GM03348 (cell line): Measurements from ENCODE around the gene FOLR1.

Experiments used
- DNase-seq: peaks from one replicate; pipeline ENCODE4 v3.0.0; 2012; ENCODE audit warnings: low spot score

FOLR1 gene

DNA sequence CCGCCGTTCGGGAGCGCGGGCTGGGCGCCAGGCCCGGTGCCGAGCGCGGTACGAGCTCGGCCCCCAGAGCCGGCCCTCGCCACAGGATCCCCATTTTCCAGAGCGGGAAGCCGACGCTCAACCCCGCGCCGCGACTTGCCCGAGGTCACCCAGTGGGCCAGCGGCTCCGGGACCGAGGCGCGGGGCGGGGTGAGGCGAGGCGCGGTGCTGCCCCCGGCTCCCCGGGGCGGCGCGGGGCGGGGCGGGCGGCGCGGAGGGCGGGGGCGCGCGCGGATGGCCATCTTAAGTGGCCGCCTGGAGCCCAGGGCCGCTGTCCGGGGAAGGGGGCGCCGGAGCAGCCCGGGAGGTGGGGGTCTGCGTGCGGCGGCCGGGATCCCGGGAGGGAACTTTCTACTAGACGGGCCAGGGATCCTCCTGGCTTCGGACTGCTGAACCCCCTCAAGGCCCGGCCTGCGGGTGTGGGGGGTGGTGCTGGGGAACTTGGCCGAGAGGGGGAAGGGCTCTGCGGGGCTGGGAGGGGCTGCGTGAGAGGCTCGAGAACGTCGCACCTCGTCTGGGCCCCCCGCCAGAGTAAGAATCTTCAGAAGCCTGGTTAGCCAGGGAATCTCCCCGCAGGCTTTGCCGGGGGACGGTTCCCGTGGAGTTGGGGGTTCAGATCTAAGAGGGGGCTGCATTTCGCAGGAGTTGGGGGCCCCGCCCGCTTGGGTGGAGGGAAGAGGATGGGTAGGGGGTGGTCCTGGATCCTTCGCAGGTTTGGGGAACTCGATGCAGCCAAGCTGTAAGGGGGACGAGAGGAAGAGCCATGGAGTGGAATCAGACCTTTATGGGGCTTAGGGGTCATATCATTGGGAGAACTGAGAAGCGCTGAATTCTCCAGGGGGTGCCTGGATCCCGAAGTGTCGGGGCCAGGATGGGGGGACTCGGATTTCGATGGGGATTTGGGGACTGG lies 31.9 kb downstream of the FOLR1 start:
- peak; percentile 93 for DNase-seq

DNA sequence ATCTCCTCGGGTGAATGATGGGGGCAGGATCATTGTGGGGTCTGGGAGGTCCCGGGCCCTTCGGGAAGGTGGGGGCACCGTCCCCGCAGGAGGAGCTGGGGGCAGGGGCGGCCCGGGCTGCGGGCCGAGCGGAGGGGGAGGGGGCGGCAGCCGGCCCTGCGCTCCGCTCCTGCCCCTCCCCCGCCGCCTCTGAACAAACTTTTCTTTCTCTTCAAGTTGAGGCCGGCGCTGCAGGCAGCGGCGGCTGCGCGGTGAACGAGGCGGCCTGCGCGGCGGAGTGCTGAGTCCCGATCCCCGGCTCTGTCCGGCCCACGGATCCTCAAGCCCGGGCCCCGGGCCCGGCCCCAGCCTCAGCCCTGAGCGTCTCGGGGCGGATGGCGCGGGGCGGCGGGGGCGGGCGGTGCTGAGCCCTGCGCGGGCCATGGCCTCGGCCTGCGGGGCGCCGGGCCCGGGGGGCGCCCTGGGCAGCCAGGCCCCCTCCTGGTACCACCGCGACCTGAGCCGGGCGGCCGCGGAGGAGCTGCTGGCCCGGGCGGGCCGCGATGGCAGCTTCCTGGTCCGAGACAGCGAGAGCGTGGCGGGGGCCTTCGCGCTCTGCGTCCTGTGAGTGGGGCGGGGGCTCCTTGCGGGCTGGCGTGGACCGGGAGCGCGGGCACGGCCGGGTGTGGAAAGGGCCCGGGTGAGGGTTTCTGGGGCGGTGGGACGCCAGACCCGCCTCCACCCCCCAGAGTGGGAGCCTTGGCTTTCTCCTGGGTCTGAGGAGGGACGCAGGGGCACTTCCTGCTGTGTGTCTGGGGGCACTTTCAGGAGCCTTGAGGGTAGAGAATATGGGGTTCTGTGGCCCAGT lies 32.8 kb downstream of the FOLR1 start, which contains the start of gene INPPL1:
Gene INPPL1, plus strand, starts transcription at position 204 of the 847 bp plus-strand sequence. Its CDS starts 218 bp downstream, at position 422.
- peak; percentile 69 for DNase-seq

DNA sequence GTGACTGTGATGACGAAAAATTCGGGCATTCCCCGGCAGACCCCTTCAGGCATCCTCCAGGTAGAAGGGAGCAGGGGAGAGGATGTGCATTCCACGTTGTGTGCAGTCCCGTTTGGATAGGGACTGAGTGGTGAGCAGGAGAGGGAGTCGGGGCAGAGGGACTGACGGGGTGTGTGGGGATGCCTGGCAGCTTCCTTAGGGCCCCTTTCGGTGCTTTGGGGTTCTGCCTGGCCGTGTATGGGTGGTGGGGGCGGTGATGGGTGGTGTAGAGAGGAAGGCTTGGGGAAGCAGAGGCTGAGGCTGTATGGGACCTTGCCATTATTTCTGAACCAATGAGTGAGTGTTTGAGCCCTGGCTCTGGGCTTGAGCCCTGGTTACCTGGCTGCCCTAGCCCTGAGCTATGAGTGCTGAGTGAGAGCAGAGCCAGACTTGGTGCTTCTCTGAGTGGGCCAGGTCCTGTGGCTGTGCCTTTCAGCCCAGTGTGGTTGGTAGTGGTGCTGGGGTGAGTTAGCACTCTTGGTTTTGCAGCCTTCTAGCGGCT lies 33.5 kb downstream of the FOLR1 start:
- peak; percentile 32 for DNase-seq

DNA sequence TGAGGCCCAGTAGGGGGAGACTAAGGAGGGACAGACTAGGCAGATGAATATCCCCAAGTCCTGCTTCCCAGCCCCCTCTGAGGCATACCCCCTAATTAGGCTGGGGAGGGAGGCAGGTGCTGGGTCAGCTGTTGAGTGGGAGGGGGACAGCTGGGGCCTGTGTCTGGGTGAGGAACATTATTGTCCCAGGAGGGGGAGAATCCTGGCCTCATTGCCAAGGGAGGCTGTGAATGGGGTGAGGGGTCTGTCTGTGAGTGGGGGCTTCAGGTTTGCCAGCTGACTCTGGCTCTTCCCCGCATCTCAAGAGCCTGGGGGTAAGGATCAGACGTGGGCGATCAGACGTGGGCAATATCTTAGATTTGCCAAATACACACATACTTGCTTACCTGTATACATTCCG lies 34.8 kb downstream of the FOLR1 start:
- DNase-seq = no peak

DNA sequence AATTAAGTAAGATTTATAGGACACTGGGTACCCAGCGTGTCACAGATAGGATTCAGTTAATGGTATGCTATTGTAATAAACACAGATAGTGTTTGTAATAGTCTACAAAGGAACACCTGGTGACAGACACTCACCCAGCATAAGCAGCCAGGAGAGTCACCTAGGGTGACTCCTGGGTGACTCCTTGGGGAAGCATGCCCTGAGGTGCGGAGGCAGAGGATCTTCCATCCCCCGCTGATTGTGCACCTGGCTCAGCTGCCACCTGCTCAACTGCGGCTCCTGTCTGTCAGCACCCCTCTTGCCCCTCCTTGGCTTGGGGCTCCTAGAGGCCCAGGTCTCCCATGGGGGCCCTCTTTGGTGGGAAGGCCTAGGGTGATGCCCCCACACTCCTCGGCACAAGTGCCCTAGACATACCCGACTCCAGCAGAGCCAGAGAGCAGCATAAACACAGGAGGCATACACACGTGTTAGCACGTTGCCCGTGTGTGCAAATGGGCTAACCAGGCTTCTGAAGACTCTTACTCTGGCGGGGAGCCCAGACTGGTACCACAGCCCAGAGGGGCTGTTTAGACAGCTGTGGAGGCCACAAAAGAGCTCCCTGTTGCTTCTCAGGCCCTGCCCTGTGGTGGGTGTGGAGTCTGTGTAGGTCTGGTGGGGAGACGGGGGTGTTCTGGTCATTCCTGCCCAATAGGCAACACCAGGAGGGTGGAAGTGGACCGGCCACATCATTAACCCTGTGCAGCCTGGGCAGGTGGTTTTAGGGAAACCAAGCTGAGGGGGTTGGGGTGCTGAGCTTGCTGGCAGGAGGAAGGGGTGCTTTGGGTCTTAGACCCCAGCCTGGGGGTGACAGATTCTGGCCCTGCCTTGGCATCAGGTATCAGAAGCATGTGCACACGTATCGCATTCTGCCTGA lies 35.6 kb downstream of the FOLR1 start:
- DNase-seq = no peak

DNA sequence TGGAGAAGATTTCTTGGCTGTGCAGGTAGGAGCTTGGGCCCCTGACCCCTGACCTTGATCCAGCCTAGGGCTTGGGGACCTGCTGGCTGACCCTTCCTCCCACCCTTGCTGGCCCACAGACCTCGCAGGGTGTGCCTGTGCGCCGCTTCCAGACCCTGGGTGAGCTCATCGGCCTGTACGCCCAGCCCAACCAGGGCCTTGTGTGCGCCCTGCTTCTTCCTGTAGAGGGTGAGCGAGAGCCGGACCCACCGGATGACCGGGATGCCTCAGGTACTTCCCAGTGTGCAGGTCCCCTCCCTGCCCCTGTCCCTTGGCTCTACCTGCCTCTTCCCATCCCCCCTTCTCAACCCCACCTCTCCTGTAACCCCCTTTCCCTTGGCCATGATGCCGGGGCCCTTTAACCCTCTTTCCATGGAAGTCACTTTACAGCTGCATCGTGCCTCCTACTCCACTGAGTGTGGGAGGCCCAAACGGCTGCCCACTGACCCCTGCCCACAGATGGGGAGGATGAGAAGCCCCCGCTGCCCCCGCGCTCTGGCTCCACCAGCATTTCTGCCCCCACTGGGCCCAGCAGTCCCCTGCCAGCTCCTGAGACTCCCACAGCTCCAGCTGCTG lies 36.4 kb downstream of the FOLR1 start:
- no peak for DNase-seq

DNA sequence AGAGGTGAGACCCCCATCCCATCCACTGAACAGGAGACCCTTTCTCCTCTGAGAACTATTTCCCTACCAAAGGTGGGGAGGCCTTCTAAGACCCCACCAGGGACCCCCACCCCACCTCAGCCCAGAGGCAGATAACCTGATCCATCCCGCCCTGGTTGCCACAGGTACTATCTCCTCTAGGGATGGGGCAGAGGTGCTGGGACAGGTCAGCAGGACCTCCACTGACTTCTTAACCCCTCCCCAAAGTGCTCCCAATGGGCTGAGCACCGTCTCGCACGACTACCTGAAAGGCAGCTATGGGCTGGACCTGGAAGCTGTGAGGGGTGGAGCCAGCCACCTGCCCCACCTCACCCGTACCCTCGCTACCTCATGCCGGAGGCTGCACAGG lies 36.9 kb downstream of the FOLR1 start:
- no peak for DNase-seq

DNA sequence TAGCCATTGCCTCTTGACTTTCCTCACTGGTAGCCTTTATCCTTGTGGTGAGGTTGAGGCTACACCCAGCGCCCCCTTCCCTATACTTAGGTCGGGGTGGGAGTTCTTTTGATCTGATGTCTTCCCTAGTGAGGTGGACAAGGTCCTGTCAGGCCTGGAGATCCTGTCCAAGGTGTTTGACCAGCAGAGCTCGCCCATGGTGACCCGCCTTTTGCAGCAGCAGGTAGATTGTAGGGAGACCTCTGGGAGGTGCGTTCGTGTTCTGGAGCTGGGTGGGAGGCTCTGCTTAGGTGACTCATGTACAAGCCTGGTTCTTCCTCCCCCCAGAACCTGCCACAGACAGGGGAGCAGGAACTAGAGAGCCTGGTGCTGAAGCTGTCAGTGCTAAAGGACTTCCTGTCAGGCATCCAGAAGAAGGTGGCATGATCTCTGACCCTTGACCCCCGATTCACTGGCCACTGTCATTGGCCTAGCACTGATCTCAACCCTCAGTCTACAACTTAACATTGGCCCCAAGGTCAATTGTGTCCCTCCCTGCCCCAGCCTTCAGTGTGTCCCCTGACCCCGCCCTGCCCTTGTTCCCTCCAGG lies 37.5 kb downstream of the FOLR1 start:
- no peak for DNase-seq

DNA sequence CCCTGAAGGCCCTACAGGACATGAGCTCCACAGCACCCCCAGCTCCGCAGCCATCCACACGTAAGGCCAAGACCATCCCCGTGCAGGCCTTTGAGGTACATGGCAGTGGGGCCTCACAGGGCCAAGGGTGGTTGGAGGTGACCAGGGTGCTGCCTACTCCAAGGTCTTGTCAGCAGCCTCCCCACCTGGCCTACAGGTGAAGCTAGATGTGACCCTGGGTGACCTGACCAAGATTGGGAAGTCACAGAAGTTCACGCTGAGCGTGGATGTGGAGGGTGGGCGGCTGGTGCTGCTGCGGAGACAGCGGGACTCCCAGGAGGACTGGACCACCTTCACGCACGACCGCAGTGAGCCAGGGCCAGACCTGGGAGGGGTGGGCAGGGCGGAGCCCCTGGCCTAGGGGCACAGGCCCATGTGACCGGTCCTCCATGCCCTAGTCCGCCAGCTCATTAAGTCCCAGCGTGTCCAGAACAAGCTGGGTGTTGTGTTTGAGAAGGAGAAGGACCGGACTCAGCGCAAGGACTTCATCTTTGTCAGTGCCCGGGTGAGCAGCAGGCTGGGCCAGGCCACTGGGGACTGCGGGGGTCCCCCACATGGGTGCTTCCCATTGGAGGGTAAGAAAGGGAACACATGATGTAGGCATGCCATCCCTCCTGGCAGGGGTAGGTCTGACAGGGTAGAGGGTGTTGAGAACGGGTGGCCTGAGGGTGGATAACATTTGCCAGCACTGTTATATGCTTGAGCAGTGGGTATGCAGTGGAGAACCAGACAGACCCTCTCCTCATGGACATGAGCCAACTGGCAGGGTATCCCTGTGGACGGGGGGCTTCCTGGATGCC lies 38.2 kb downstream of the FOLR1 start:
- no peak for DNase-seq

DNA sequence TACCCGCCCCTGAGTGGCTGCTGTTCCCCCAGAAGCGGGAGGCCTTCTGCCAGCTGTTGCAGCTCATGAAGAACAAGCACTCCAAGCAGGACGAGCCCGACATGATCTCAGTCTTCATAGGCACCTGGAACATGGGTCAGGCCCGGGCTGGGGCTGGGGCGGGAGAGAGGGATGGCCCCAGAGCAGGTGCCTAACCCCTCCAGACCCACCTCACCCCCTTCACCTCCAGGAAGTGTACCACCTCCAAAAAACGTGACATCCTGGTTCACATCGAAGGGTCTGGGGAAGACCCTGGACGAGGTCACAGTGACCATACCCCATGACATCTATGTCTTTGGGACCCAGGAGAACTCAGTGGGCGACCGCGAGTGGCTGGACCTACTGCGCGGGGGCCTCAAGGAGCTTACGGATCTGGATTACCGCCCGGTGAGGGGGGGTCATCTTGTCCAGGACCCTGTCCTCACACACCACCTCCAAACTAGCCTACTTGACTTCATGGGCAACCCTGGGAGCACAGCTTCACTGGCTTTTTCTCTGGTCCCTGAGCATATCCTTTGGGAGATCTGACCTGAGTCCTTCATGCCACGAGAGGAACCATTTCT lies 38.9 kb downstream of the FOLR1 start:
- no peak for DNase-seq

DNA sequence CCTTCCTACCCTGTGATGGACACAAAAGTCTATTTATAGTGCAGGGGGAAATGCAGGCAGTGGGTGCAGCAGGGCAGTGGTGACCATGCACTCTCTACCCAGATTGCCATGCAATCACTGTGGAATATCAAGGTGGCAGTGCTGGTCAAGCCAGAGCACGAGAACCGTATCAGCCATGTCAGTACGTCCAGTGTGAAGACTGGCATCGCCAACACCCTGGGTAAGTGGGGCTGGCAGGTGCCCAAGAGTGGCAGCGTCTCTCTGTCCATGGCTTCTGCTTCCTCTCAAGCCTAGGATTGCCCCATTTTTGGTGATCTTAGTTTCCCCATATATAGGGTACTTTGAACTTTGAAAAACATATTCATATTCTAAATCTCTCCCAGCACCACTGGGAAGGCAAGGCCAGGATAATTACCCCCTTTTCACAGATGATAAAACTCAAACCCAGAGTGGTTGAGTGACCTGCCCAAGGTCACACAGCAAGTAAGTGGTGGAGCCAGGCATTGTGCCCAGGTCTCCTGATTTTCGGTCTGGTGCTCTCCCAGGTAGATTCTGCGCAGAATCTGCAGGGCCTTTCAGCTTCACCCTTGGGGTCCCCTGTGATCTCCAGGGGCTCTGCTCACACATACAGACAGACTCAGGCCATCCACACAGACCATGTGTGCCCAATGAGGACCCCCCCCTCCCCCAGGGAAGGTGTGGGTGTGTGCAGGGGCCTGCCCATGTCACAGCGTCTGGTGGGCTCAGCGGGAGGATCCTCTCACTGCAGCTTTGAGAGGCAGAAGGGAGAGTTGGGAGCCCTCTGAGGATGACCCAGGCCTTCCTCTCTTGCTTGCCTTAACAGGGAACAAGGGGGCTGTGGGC lies 39.7 kb downstream of the FOLR1 start:
- DNase-seq = no peak

DNA sequence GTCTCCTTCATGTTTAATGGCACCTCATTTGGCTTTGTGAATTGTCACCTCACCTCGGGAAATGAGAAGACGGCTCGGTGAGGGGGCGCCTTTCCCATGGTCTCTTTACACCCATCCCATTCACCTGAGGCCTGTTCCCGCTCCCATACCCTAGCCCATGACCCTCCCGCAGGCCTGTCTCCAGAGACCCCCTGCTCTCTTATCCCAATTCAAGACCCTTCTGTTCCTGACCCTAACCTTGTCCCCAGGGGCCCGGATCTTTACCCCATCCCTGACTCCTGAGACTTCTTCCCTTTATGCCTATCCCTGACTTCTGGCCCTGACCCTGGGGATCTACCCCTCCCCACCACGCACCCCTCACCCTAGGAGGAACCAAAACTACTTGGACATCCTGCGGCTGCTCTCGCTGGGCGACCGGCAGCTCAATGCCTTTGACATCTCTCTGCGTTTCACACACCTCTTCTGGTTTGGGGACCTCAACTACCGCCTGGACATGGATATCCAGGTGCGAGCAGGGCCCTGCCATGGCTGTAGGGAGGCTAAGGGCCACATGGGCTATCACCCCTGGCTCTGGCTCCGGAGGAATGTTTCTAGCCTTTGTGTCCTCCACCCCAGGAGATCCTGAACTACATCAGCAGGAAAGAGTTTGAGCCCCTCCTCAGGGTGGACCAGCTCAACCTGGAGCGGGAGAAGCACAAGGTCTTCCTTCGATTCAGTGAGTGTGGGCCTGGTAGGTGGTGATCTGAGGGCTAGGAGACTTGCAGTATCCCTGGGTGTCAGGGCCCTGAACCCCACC lies 40.5 kb downstream of the FOLR1 start:
- DNase-seq = no peak

DNA sequence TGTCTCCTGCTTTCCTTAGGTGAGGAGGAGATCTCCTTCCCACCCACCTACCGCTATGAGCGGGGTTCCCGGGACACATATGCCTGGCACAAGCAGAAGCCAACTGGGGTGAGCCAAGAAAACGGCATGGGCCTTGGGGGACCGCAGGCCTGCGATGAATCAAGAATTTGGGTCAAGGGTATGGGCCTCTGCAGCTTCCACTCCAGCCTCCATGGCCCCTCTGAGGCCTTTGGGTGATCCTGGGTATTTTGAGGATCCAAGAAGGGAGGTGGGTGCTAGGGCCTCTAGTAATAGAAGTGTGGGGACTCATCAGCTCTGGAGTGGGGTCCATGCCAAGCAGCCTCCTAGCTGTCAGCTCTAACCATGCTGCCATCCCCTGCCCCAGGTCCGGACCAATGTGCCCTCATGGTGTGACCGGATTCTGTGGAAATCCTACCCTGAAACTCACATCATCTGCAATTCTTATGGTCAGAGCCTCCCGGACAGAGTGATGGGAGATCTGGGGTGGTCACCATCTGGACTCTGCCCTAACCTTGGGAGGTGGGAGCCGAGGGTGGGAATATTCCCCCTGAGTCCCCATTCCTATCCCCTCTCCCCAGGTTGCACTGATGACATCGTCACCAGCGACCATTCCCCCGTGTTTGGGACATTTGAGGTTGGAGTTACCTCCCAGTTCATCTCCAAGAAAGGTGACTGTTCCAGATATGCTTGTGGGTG lies 41.3 kb downstream of the FOLR1 start:
- no peak for DNase-seq

DNA sequence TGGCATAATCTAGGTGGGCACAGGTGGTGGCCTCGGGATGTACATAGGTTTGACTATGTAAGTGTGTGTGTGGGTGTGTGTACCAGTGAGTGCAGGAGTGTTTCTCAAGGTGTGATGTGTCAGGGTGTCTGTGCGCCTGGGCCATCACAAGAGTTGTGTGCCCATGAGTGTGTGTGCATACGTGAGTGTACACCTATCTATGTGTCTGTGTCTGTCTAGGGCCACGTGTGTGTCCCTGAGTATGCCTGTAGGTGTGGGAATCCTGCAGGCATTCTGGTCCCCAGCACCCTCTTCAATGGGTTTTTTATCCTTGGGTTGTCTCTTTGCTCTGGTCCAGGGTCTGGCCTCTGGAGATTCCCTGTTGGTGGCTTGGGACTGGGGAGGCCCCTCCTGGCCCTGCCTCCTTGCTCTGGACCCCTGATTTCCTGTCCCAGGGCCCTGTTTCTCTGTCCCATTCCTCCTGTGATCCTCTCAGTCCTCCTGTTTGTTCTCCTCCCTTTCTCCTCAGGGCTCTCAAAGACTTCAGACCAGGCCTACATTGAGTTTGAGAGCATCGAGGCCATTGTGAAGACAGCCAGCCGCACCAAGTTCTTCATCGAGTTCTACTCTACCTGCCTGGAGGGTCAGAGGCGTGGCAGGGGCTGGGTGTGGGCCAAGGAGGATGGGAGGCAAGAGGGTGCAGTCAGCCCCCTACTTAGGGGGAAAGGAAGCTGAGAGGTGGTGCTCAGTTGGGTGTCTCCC lies 42.0 kb downstream of the FOLR1 start:
- DNase-seq = no peak

DNA sequence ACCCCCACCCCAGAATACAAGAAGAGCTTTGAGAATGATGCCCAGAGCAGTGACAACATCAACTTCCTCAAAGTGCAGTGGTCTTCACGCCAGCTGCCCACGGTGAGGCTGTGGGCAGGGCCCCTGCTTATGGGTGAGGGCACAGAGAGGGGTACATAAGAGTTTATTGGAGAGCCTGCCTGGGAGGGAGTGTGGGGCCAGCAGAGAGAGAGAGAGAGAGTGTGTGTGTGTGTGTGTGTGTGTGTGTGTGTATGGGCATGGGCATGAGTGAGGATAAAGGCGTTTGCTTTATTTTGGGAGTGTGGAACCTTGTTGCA lies 42.5 kb downstream of the FOLR1 start:
- DNase-seq = no peak

DNA sequence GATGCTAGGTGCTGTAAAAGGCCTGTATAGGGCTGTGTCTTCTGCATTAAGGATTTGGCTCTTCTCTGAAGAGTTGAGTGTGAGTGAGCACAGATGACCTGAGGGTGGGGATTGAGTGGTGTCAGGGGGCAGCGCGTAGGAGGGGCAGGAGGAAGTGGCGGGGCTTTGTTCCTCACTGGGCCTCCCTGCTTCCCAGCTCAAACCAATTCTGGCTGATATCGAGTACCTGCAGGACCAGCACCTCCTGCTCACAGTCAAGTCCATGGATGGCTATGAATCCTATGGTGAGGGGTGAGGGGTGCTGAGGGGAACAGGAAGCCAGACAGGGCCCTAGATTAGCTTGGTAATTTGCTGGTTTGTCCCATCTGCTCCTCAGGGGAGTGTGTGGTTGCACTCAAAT lies 43.0 kb downstream of the FOLR1 start:
- DNase-seq = no peak
